ENCODE results near the gene ARFGEF3.

Gene ARFGEF3

DNA sequence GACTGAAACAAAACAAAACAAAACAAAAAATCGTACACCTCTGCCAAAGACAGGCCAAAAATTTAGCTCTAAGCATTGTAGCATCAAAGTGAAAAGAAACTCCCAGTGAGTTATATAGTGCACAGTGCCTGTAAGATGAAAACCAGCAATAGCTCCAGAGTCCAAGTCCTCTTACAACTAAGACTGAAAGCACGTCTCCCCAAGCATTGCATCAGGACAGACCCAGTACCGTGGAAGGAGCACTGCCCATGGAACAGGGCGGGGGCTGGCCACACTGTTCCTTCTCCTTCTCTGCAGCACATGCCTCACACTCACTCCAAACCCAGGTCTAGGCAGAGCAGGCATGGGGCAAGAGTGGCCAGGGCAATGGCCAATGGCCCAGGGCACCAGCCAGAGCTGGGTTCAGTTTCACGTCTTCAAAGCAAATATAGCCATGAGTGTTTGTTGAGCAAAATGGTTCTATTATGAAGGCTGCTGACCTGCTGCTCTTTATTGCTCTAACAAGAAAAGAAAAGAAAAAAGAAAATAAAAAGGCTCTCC, 128.8 kb downstream of the ARFGEF3 start:
- Histone ChIP-seq H3K36me3 (ENCODE audit: control insufficient read depth, insufficient read depth, low read length) (peaks cover 10% of the 10 kb centered on the region), H3K27me3 (ENCODE audit: control insufficient read depth, insufficient read depth, low read length) (no peaks in the 10 kb centered on the region), H3K4me1 (ENCODE audit: control insufficient read depth, insufficient read depth, low read length) (no peaks in the 10 kb centered on the region), H3K9ac (ENCODE audit: low read depth, low read length) (no peak overlapping the region), H3K4me3 (ENCODE audit: low read depth, low read length) (no peak overlapping the region), H3K9me3 (ENCODE audit: control insufficient read depth, insufficient read depth, low read length) (no peaks in the 10 kb centered on the region)

DNA sequence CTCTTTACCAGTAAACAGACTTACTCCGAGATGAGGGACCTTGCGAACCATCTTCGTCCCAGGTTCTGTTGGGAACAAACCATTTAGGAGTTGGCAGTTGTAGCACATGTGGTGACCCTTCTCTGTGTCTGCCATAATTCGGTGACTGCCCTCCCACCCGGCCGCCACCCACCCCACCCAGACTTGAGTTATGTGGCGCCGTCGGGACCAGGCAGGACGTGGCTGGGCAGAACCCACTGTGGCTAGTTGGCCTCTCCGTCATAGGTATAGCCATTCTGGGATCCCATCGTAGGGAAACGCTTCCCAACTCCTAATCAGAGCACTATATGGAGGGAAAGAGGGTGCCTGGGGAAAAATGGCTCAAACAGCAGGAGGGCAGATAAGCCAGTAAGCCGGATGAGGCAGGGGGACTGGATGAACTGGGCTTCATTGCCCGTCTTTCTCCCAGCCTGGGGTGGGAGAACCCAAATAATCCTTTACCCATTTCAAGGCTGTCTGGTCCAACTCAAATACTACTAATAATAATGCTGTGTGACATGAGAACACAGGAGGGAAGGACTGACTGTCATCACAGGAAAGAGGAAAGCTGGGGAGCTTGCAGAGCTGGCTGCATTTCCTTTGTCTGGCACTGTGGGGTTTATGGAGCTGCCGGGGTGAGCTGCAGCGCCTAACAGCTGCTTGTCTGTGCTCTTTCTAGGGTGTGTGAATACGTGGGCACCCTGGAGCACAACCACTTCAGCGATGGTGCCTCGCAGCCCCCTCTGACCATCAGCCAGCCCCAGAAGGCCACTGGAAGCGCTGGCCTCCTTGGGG, 129.5 kb downstream of the ARFGEF3 start:
- H3K36me3 ChIP-seq (ENCODE audit: control insufficient read depth, insufficient read depth, low read length), result peaks cover 10% of the 10 kb centered on the region
- H3K9me3 ChIP-seq (ENCODE audit: control insufficient read depth, insufficient read depth, low read length), result no peaks in the 10 kb centered on the region
- H3K27me3 ChIP-seq (ENCODE audit: control insufficient read depth, insufficient read depth, low read length), result no peaks in the 10 kb centered on the region
- H3K9ac ChIP-seq (ENCODE audit: low read depth, low read length), result no peak overlapping the region
- H3K4me1 ChIP-seq (ENCODE audit: control insufficient read depth, insufficient read depth, low read length), result no peaks in the 10 kb centered on the region
- H3K4me3 ChIP-seq (ENCODE audit: low read depth, low read length), result no peak overlapping the region

DNA sequence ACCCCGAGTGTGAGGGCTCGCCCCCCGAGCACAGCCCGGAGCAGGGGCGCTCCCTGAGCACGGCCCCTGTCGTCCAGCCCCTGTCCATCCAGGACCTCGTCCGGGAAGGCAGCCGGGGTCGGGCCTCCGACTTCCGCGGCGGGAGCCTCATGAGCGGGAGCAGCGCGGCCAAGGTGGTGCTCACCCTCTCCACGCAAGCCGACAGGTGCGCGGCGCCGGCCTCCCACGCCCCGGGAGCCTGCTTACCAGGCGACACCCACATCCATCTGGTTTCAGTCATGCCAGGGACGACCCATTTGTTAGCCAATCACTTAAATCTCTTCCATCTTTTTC, 130.1 kb downstream of the ARFGEF3 start:
- H3K36me3 ChIP-seq (ENCODE audit: control insufficient read depth, insufficient read depth, low read length), result peaks cover 10% of the 10 kb centered on the region
- no peak overlapping the region for H3K9ac ChIP-seq (ENCODE audit: low read depth, low read length)
- H3K4me1 ChIP-seq (ENCODE audit: control insufficient read depth, insufficient read depth, low read length), result no peaks in the 10 kb centered on the region
- no peak overlapping the region for H3K4me3 ChIP-seq (ENCODE audit: low read depth, low read length)
- no peaks in the 10 kb centered on the region for H3K27me3 ChIP-seq (ENCODE audit: control insufficient read depth, insufficient read depth, low read length)
- no peaks in the 10 kb centered on the region for H3K9me3 ChIP-seq (ENCODE audit: control insufficient read depth, insufficient read depth, low read length)

DNA sequence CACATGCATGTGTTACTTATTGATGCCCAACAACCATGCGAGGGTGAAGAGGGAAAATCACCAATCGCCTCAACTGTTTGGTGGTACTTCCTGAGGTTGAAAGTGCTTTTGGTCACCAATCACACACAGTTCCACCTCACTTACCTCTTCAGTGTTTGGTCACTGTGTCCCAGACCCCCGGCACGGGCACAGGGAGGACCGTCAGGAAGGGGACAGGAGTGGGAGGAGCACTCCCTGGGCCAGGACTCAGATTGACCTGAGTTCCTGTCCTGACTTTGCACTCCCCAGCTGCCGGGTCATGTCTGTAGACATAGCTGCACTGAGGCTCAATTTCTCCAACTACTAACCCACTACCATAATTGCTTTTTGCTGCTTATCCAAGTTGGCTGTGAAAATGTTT, 130.7 kb downstream of the ARFGEF3 start:
- peaks cover 10% of the 10 kb centered on the region for H3K36me3 ChIP-seq (ENCODE audit: control insufficient read depth, insufficient read depth, low read length)
- no peak overlapping the region for H3K4me3 ChIP-seq (ENCODE audit: low read depth, low read length)
- H3K9ac ChIP-seq (ENCODE audit: low read depth, low read length), result no peak overlapping the region

DNA sequence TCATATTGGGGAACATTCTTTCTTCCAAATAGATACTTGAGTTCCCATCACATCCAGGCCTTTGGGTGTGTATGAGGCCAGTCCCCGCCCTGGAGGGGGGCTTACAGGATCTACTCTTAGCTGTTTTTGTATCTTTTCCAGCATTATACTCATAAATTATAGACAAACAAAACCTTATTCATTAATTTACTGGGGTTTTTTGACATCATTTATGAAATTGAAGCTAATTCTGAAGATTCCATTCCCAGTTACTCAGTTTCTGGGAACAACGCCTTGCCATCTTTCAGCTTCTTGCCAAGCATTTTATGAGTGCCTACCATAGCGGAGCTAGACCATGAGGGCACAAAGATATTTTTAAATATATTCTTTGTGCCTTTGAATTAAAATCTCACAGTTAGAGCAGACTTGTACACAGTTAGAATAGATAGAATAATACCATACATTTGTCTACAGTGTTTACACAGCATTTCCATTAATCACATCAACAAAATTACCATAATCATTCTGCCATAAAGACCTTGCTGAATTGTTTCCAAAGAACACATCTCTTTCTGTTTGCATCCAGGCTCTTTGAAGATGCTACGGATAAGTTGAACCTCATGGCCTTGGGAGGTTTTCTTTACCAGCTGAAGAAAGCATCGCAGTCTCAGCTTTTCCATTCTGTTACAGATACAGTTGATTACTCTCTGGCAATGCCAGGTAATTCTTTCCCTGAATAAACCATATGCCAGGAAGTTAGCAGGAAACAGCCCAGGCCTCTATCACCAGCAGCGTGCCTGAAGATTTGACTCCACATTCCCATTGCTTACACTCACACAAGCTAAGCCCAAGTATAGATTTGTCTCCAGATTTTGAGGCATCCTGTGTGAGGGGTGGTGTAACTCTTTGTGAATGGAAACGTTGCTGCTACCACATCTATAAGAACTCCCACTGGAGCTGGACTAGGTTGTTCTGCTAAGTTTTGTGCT, 132.0 kb downstream of the ARFGEF3 start:
- Histone ChIP-seq H3K4me1 (ENCODE audit: control insufficient read depth, insufficient read depth, low read length) (no peaks in the 10 kb centered on the region), H3K9ac (ENCODE audit: low read depth, low read length) (no peak overlapping the region), H3K36me3 (ENCODE audit: control insufficient read depth, insufficient read depth, low read length) (peaks cover 13% of the 10 kb centered on the region), H3K27me3 (ENCODE audit: control insufficient read depth, insufficient read depth, low read length) (no peaks in the 10 kb centered on the region), H3K4me3 (ENCODE audit: low read depth, low read length) (no peak overlapping the region), H3K9me3 (ENCODE audit: control insufficient read depth, insufficient read depth, low read length) (no peaks in the 10 kb centered on the region)

More for the DNA sequence above, 130.7 kb downstream of the ARFGEF3 start:
- H3K27me3 ChIP-seq (ENCODE audit: control insufficient read depth, insufficient read depth, low read length), result no peaks in the 10 kb centered on the region
- H3K4me1 ChIP-seq (ENCODE audit: control insufficient read depth, insufficient read depth, low read length), result no peaks in the 10 kb centered on the region
- H3K9me3 ChIP-seq (ENCODE audit: control insufficient read depth, insufficient read depth, low read length), result no peaks in the 10 kb centered on the region

DNA sequence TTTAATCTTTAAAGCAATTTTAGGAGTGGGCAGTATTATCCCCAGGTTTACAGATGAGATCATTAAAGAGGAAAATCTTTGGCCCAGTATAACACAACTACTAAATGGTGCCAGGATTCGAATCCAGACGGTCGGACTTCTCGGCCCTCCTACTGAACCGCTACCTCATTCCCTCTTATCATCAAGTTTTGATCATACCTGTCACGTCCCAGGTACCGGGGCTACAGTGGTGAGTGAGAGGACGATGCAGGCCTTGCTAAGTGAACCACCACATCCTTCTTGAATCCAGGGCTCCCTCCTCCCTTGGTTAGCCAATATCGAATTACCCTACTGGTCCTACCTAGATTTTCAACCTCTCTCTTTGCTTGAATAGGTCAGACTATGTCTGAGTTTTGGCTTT, 134.6 kb downstream of the ARFGEF3 start:
- no peaks in the 10 kb centered on the region for H3K9me3 ChIP-seq (ENCODE audit: control insufficient read depth, insufficient read depth, low read length)
- no peak overlapping the region for H3K9ac ChIP-seq (ENCODE audit: low read depth, low read length)
- no peak overlapping the region for H3K4me3 ChIP-seq (ENCODE audit: low read depth, low read length)
- H3K27me3 ChIP-seq (ENCODE audit: control insufficient read depth, insufficient read depth, low read length), result no peaks in the 10 kb centered on the region
- no peaks in the 10 kb centered on the region for H3K4me1 ChIP-seq (ENCODE audit: control insufficient read depth, insufficient read depth, low read length)
- H3K36me3 ChIP-seq (ENCODE audit: control insufficient read depth, insufficient read depth, low read length), result peaks cover 14% of the 10 kb centered on the region

DNA sequence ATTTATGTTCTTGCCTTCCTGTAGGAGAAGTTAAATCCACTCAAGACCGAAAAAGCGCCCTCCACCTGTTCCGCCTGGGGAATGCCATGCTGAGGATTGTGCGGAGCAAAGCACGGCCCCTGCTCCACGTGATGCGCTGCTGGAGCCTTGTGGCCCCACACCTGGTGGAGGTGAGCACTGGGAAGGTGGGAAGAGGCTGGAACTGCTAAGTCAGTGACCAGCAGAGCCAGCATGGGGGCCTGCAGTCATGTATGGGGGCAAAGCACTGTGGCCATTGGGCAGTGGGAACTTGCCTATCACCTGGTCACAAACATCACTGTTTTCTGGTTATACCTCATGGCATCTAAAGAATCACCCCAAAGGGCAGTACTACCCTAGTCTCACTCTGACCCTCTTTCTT, 135.0 kb downstream of the ARFGEF3 start:
- H3K9me3 ChIP-seq (ENCODE audit: control insufficient read depth, insufficient read depth, low read length), result no peaks in the 10 kb centered on the region
- H3K36me3 ChIP-seq (ENCODE audit: control insufficient read depth, insufficient read depth, low read length), result peaks cover 11% of the 10 kb centered on the region
- H3K27me3 ChIP-seq (ENCODE audit: control insufficient read depth, insufficient read depth, low read length), result no peaks in the 10 kb centered on the region
- no peak overlapping the region for H3K4me3 ChIP-seq (ENCODE audit: low read depth, low read length)
- no peaks in the 10 kb centered on the region for H3K4me1 ChIP-seq (ENCODE audit: control insufficient read depth, insufficient read depth, low read length)
- no peak overlapping the region for H3K9ac ChIP-seq (ENCODE audit: low read depth, low read length)

DNA sequence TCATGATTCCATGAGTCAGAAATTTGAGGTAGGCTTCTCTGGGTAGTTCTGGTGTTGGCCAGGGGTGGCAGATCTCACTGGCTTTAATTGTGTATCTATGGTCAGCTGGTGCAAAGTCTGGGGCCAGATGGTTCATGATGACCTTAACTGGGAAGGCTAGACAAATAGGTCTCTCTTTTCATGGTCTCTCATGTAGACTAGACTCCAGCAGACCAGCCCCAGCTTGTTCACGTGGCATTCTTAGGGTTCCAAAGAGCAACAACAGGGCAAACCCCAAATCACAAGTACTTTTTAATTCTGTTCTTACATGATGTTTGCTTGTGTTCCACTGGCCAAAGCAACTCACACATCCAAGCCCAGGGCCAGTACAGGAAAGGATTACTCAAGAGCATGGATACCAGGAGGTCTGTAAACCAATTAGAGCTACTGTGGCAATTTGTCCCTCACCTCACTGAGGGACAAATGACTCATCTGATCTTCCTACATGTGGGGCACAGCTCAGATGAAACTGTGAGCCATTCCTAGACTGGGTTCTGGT, 136.1 kb downstream of the ARFGEF3 start:
- Histone ChIP-seq H3K27me3 (ENCODE audit: control insufficient read depth, insufficient read depth, low read length) (no peaks in the 10 kb centered on the region), H3K4me3 (ENCODE audit: low read depth, low read length) (no peak overlapping the region), H3K9me3 (ENCODE audit: control insufficient read depth, insufficient read depth, low read length) (no peaks in the 10 kb centered on the region), H3K9ac (ENCODE audit: low read depth, low read length) (no peak overlapping the region), H3K36me3 (ENCODE audit: control insufficient read depth, insufficient read depth, low read length) (peaks cover 7% of the 10 kb centered on the region), H3K4me1 (ENCODE audit: control insufficient read depth, insufficient read depth, low read length) (no peaks in the 10 kb centered on the region)

DNA sequence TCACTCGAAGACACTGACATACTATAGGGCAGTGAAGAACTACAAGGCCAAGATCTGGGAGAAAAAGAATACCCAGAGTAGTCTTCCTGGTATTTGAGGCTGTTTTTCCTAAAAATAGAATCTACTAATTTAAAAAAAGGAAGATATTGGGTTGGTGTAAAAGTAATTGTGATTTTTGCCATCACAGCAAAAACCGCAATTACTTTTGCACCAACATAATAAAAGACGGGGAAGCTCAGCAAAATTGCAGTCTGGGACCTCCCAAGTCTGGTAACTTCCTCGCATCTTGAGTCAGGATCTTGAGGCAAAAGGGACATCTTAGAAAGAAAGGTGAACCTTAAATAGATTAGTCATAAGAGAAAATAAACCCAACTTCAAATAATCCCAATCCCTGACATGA, 138.7 kb downstream of the ARFGEF3 start:
- H3K4me3 ChIP-seq (ENCODE audit: low read depth, low read length), result no peak overlapping the region
- H3K27me3 ChIP-seq (ENCODE audit: control insufficient read depth, insufficient read depth, low read length), result no peaks in the 10 kb centered on the region
- no peaks in the 10 kb centered on the region for H3K4me1 ChIP-seq (ENCODE audit: control insufficient read depth, insufficient read depth, low read length)
- H3K9me3 ChIP-seq (ENCODE audit: control insufficient read depth, insufficient read depth, low read length), result no peaks in the 10 kb centered on the region
- peaks cover 3% of the 10 kb centered on the region for H3K36me3 ChIP-seq (ENCODE audit: control insufficient read depth, insufficient read depth, low read length)
- no peak overlapping the region for H3K9ac ChIP-seq (ENCODE audit: low read depth, low read length)

DNA sequence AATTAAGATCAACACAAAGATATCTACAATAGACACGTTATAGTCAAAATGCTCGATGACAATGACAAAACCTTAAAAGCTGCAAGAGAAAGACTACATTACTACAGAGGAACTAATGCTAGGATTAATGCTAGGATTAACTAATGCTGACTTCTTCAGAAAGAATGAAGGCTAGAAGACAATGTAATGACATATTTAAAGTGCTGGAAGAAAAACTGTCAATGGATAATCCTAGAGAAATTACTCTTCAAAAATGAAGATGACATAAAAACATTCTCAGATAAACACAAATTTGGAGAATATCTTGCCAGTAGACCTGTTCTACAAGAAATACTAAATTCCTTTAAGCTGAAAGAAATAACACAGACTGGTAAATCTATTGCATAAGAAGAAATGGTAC, 140.8 kb downstream of the ARFGEF3 start:
- H3K4me3 ChIP-seq (ENCODE audit: low read depth, low read length), result no peak overlapping the region
- H3K27me3 ChIP-seq (ENCODE audit: control insufficient read depth, insufficient read depth, low read length), result no peaks in the 10 kb centered on the region
- no peaks in the 10 kb centered on the region for H3K9me3 ChIP-seq (ENCODE audit: control insufficient read depth, insufficient read depth, low read length)
- H3K9ac ChIP-seq (ENCODE audit: low read depth, low read length), result no peak overlapping the region
- no peaks in the 10 kb centered on the region for H3K4me1 ChIP-seq (ENCODE audit: control insufficient read depth, insufficient read depth, low read length)
- peaks cover 3% of the 10 kb centered on the region for H3K36me3 ChIP-seq (ENCODE audit: control insufficient read depth, insufficient read depth, low read length)

DNA sequence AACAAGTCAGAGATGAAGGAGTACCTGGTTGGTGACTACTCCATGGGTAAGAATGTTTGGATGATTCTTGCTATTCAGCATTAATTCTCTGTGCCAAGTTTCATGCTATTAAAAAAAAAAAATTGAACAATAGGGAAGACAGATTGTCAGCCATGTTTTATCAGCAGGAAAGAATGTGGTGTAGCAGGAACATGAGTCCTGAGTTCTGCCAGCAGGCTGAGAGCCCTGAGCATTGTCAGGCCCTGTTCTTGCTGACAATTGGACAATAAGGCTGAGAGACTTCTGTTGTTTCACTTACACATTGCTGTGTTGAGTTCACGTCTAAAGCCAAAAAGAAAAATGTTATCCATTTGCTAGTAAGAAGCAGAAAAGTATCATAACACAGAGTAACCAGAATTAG, 145.6 kb downstream of the ARFGEF3 start:
- no peaks in the 10 kb centered on the region for H3K36me3 ChIP-seq (ENCODE audit: control insufficient read depth, insufficient read depth, low read length)
- no peaks in the 10 kb centered on the region for H3K27me3 ChIP-seq (ENCODE audit: control insufficient read depth, insufficient read depth, low read length)

More for the DNA sequence above, 145.6 kb downstream of the ARFGEF3 start:
- Histone ChIP-seq H3K4me3 (ENCODE audit: low read depth, low read length) (no peak overlapping the region), H3K9ac (ENCODE audit: low read depth, low read length) (no peak overlapping the region), H3K4me1 (ENCODE audit: control insufficient read depth, insufficient read depth, low read length) (no peaks in the 10 kb centered on the region), H3K9me3 (ENCODE audit: control insufficient read depth, insufficient read depth, low read length) (no peaks in the 10 kb centered on the region)
